ENCODE results near the gene PTPRU. TPM values are rescaled to one million over a fixed set of nuclear protein-coding genes. Genes with fewer than 3 reads are reported as not detected.

PTPRU gene
- total and polyA plus RNA-seq, 4 donors = 1.6 to 15.1 (median 6.0) TPM

GRCh38 chr1:29361686-29362085, 125.4 kb downstream of the PTPRU start:
- 74% methylated on average over 6 of the region's 6 CpGs for WGBS
- no peaks in the 10 kb centered on the region for H3K36me3 ChIP-seq (ENCODE audit: control insufficient read depth in 4 of 4, insufficient read depth in 3 of 4, low read depth in 1 of 4, low read length in 3 of 4)
- H3K4me1 ChIP-seq (ENCODE audit: control insufficient read depth in 4 of 4, insufficient read depth in 4 of 4, low read length in 3 of 4) = no peaks in the 10 kb centered on the region
- DNase-seq (ENCODE audit: low spot score) = no peak
- H3K9me3 ChIP-seq (ENCODE audit: control insufficient read depth in 4 of 4, low read length in 3 of 4) = no peaks in the 10 kb centered on the region
- no peak overlapping the region for H3K4me3 ChIP-seq (ENCODE audit: low read depth in 1 of 3, low read length in 3 of 3)
- H3K27ac ChIP-seq (ENCODE audit: low read depth in 1 of 2, low read length in 2 of 2) = no peak overlapping the region
- no peak overlapping the region for H3K9ac ChIP-seq (ENCODE audit: low read depth in 1 of 2, low read length in 2 of 2)
- TF ChIP-seq EGR1 (IDR thresholded peaks at IDR 0.05; ENCODE audit: low read depth in 2 of 2) (no peak), NR2F2 (IDR thresholded peaks at IDR 0.05) (no peak), RXRA (IDR thresholded peaks at IDR 0.05) (no peak), HNF4G (IDR thresholded peaks at IDR 0.05) (no peak), RAD21 (IDR thresholded peaks at IDR 0.05) (no peak), SP1 (IDR thresholded peaks at IDR 0.05) (no peak), HNF4A (conservative IDR thresholded peaks at IDR 0.05) (no peak), FOXA2 (IDR thresholded peaks at IDR 0.05) (no peak), FOXA1 (IDR thresholded peaks at IDR 0.05) (no peak), JUND (IDR thresholded peaks at IDR 0.05) (no peak), GABPA (IDR thresholded peaks at IDR 0.05 in 1 of 2, conservative IDR thresholded peaks at IDR 0.05 in 1 of 2) (no peak), ZBTB33 (IDR thresholded peaks at IDR 0.05) (no peak), TAF1 (conservative IDR thresholded peaks at IDR 0.05) (no peak), YY1 (IDR thresholded peaks at IDR 0.05) (no peak)
- TF ChIP-seq, protein P1, sequence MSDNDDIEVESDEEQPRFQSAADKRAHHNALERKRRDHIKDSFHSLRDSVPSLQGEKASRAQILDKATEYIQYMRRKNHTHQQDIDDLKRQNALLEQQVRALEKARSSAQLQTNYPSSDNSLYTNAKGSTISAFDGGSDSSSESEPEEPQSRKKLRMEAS (IDR thresholded peaks at IDR 0.05) = no peak
- TF ChIP-seq, protein P2, sequence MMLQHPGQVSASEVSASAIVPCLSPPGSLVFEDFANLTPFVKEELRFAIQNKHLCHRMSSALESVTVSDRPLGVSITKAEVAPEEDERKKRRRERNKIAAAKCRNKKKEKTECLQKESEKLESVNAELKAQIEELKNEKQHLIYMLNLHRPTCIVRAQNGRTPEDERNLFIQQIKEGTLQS (IDR thresholded peaks at IDR 0.05) = no peak
- TF ChIP-seq, protein P3, sequence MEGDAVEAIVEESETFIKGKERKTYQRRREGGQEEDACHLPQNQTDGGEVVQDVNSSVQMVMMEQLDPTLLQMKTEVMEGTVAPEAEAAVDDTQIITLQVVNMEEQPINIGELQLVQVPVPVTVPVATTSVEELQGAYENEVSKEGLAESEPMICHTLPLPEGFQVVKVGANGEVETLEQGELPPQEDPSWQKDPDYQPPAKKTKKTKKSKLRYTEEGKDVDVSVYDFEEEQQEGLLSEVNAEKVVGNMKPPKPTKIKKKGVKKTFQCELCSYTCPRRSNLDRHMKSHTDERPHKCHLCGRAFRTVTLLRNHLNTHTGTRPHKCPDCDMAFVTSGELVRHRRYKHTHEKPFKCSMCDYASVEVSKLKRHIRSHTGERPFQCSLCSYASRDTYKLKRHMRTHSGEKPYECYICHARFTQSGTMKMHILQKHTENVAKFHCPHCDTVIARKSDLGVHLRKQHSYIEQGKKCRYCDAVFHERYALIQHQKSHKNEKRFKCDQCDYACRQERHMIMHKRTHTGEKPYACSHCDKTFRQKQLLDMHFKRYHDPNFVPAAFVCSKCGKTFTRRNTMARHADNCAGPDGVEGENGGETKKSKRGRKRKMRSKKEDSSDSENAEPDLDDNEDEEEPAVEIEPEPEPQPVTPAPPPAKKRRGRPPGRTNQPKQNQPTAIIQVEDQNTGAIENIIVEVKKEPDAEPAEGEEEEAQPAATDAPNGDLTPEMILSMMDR (IDR thresholded peaks at IDR 0.05; ENCODE audit: low read depth, low read length, missing input control) = no peak
- TF ChIP-seq, protein P4, sequence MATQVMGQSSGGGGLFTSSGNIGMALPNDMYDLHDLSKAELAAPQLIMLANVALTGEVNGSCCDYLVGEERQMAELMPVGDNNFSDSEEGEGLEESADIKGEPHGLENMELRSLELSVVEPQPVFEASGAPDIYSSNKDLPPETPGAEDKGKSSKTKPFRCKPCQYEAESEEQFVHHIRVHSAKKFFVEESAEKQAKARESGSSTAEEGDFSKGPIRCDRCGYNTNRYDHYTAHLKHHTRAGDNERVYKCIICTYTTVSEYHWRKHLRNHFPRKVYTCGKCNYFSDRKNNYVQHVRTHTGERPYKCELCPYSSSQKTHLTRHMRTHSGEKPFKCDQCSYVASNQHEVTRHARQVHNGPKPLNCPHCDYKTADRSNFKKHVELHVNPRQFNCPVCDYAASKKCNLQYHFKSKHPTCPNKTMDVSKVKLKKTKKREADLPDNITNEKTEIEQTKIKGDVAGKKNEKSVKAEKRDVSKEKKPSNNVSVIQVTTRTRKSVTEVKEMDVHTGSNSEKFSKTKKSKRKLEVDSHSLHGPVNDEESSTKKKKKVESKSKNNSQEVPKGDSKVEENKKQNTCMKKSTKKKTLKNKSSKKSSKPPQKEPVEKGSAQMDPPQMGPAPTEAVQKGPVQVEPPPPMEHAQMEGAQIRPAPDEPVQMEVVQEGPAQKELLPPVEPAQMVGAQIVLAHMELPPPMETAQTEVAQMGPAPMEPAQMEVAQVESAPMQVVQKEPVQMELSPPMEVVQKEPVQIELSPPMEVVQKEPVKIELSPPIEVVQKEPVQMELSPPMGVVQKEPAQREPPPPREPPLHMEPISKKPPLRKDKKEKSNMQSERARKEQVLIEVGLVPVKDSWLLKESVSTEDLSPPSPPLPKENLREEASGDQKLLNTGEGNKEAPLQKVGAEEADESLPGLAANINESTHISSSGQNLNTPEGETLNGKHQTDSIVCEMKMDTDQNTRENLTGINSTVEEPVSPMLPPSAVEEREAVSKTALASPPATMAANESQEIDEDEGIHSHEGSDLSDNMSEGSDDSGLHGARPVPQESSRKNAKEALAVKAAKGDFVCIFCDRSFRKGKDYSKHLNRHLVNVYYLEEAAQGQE (IDR thresholded peaks at IDR 0.05) = no peak
- H3K27me3 ChIP-seq (ENCODE audit: control insufficient read depth in 4 of 4, insufficient read depth in 4 of 4, low read length in 3 of 4) = peaks cover 0 to 7% (median 0%) of the 10 kb centered on the region in 4 donors
